Brain microvascular endothelial cell (primary cell): ENCODE measurements around the gene PRR14.

Source experiments
- DNase-seq: peaks from one replicate; pipeline ENCODE4 v3.0.0-alpha.2; 2020
- H3K27ac ChIP-seq: fragments of 250-450 bp; sonication (Bioruptor Pico); 2 replicates; pipeline ENCODE4 v1.5.1; 2020; ENCODE audit warnings: mild to moderate bottlenecking, moderate library complexity
- H3K27me3 ChIP-seq: fragments of 250-450 bp; sonication (Bioruptor Pico); replicated peaks from 2 replicates; pipeline ENCODE4 v1.5.1; 2020; ENCODE audit warnings: mild to moderate bottlenecking
- H3K36me3 ChIP-seq: fragments of 250-450 bp; sonication (Bioruptor Pico); replicated peaks from 2 replicates; pipeline ENCODE4 v1.5.1; 2020; ENCODE audit warnings: mild to moderate bottlenecking
- H3K4me3 ChIP-seq: 2 replicates; pipeline ENCODE4 v1.5.1; 2011; ENCODE audit warnings: low read depth, mild to moderate bottlenecking, control low read depth, low read length, moderate library complexity
- in situ Hi-C: cut with HindIII; loops from 2 replicates; pipeline ENCODE4 v1.10.0; 2017; ENCODE audit warnings: low sequenced_read_pairs, low pct_ligation_motif_present
- TF ChIP-seq, protein P1 (sequence below): IDR thresholded peaks from 2 replicates; pipeline ENCODE4 v1.5.1; 2011; ENCODE audit warnings: low read depth, mild to moderate bottlenecking, moderate library complexity, low read length, control low read depth, inconsistent platforms; ENCODE audit errors: missing control alignments

PRR14 gene

DNA sequence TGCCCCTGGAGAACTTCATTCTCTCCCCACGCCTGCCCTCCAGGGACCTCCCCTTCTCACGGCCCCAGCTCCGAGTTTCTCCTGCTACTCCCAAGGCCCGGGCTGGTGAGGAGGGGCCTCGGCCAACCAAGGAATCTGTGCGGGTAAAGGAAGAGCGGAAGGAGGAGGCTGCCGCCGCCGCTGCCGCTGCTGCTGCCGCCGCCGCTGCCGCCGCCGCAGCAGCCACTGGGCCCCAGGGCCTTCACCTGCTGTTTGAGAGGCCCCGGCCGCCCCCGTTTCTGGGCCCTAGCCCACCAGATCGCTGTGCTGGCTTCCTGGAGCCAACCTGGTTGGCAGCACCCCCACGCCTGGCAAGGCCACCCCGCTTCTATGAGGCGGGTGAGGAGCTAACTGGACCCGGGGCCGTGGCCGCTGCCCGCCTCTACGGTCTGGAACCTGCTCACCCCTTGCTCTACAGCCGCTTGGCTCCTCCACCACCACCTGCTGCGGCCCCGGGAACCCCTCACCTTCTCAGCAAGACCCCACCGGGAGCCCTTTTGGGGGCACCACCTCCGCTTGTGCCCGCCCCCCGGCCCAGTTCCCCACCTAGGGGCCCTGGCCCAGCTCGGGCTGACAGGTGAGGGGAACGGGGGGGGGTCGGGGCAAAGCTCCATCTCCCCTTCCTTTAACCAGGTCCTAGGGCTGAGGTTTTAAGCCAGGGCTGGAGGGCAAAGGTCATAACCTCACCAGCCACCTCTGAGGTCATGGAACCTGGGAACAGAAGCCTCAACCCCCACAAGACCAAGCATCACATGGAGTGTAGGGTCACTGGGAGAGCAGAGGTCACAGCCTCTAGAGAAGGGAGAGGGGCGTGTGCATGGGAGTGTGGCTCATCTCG is 18.5 kb downstream of the PRR14 start:
- Histone ChIP-seq H3K27ac (no peak overlapping the region), H3K27me3 (no peaks in the 10 kb centered on the region), H3K4me3 (no peak overlapping the region), H3K36me3 (peaks cover 65% of the 10 kb centered on the region)
- no peak for DNase-seq
- in situ Hi-C loops: no loop called here
- TF ChIP-seq, protein P1, sequence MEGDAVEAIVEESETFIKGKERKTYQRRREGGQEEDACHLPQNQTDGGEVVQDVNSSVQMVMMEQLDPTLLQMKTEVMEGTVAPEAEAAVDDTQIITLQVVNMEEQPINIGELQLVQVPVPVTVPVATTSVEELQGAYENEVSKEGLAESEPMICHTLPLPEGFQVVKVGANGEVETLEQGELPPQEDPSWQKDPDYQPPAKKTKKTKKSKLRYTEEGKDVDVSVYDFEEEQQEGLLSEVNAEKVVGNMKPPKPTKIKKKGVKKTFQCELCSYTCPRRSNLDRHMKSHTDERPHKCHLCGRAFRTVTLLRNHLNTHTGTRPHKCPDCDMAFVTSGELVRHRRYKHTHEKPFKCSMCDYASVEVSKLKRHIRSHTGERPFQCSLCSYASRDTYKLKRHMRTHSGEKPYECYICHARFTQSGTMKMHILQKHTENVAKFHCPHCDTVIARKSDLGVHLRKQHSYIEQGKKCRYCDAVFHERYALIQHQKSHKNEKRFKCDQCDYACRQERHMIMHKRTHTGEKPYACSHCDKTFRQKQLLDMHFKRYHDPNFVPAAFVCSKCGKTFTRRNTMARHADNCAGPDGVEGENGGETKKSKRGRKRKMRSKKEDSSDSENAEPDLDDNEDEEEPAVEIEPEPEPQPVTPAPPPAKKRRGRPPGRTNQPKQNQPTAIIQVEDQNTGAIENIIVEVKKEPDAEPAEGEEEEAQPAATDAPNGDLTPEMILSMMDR: no peak

DNA sequence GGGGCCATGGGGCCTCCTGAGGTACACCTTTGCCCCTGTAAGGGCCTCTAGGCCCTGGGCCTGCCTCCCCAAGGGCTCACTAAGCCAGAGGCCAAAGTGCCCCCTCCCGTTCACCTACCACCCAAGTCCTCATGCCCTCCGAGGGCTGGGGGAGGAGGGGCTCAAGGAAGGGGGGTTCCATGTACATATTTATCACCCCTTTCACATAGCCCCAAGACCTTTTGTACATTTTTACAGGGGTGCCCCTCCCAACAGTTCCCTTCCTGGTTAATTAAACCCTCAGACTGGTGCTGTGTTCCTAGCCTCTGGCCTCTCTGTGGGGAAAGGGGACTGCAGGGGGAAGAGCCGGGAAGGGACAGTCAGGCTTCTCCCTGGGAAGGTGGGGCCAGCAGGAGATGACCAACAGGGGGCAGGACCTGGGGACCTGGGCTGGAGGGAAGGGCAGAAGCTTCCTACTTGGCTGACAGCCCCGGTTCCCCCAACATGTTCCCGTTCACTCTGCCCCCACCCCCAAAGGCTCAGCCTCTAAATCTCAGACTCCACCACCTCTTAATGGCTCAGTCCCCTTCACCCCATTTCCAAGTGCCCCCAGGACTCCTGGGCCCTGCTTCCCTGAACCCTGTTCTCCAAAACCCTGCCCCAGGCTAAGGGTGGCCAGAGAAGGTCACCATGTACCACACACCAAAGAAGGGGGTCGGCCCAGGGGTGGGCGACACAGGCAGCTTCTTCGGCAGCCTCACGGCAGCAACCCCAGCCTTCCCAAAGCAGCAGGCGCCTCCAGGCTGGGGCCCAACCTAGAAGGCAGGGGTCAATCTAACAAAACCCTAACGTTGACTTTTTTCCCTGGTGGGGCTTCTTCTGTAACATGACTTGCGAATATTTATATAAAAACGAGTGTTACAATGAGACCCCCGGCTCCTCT is 19.4 kb downstream of the PRR14 start:
- in situ Hi-C loops: no loop called here
- TF ChIP-seq, protein P1: peak; percentile 10
- Histone ChIP-seq H3K4me3 (no peak overlapping the region), H3K36me3 (peaks cover 57% of the 10 kb centered on the region), H3K27ac (no peak overlapping the region), H3K27me3 (no peaks in the 10 kb centered on the region)
- no peak for DNase-seq

DNA sequence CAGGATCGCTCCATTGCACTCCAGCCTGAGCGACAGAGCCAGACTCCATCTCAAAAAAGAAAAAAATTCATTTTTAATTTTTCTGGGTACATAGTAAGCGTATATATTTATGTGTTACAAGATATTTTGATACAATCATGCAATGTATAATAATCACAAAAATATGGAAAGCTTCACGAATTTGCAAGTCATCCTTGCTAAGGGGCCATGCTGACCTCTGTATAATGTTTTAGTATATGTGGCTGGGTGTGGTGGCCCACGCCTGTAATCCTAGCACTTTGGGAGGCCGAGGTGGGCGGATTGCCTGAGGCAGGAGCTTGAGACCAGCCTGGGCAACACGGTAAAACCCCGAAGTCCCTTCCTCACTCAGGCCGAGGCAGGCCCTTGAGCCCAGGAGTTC is 24.4 kb downstream of the PRR14 start:
- Histone ChIP-seq H3K36me3 (peaks cover 9% of the 10 kb centered on the region), H3K4me3 (no peak overlapping the region), H3K27ac (no peak overlapping the region), H3K27me3 (no peaks in the 10 kb centered on the region)
- no peak for DNase-seq
- TF ChIP-seq, protein P1: no peak
- in situ Hi-C loops: no loop called here

DNA sequence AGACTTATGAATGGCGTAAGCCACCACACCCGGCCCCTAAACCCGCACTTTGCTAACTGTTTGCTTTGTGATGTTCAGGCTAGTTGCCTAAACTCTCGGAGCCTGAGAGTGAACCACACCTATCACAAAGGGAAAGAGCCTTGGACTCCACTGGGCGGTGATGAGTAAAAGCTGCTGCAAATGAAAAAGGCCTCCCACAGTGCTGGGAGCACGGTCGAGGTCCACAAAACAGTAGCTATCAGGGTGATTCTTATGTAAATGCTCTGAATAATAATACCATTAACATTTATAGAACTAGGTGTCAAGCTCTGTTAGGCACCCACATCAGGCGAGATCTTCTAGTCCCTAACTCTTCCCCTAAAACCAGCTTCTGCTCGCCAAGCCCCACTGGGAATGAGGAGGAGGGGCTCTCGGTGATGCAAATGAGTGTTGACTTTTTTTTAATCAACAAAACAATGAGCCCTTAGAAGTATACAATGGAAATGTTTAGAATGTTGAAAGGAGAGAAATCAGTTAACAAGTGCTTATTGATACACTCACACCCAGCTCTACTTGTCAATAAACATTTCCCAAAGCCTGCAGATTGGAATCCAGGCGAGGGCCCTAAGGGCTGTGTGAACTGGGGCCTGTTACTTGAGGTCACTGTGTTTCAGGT is 27.3 kb downstream of the PRR14 start:
- Histone ChIP-seq H3K4me3 (no peak overlapping the region), H3K36me3 (no peaks in the 10 kb centered on the region), H3K27me3 (no peaks in the 10 kb centered on the region), H3K27ac (no peak overlapping the region)
- in situ Hi-C loops: no loop called here
- TF ChIP-seq, protein P1: no peak
- DNase-seq: no peak

DNA sequence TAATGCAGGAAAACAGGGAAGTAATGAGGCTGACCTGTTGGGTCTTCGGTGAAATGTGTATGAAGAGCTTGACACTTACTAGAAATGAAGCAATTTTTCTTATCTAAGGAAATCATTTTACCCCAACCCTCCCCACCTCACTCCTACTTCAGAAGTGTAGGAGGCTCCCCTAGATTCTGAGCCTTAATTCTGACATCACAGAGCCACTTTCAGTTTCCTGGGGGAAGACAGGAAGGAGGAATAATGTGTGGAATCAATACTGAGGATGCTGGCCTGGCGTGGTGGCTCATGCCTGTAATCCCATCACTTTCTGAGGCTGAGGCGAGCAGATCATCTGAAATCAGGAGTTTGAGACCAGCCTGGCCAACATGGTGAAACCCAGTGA is 27.8 kb downstream of the PRR14 start:
- Histone ChIP-seq H3K4me3 (no peak overlapping the region), H3K27ac (no peak overlapping the region), H3K27me3 (no peaks in the 10 kb centered on the region), H3K36me3 (no peaks in the 10 kb centered on the region)
- DNase-seq: no peak
- TF ChIP-seq, protein P1: no peak
- in situ Hi-C loops: no loop called here
